ENCODE results near the gene GPR85. TPM values are rescaled to one million over a fixed set of nuclear protein-coding genes. Genes with fewer than 3 reads are reported as not detected.

The GPR85 gene
- total RNA-seq, 1 experiment from 2014 or later: not detected

GRCh38 chr7:113044394-113044793, 42.2 kb downstream of the GPR85 start:
- no peak for TF ChIP-seq CTCF (IDR thresholded peaks at IDR 0.05; ENCODE audit: unreplicated experiment)
- CTCF ChIA-PET: no interaction called here
- no peaks in the 10 kb centered on the region for H3K36me3 Mint-ChIP-seq (ENCODE audit: insufficient read depth, unreplicated experiment)
- H3K9me3 Mint-ChIP-seq (ENCODE audit: low read depth, unreplicated experiment): peaks cover 4% of the 10 kb centered on the region
- no peak overlapping the region for H3K4me3 Mint-ChIP-seq (ENCODE audit: low read depth, unreplicated experiment)
- DNase-seq: no peak
- intact Hi-C loops (cut with micrococcal nuclease; ENCODE audit: unreplicated experiment): no loop called here
- no peak overlapping the region for H3K27ac Mint-ChIP-seq (ENCODE audit: unreplicated experiment)
- H3K4me1 Mint-ChIP-seq (ENCODE audit: low read depth, unreplicated experiment): no peaks in the 10 kb centered on the region
- no peaks in the 10 kb centered on the region for H3K27me3 Mint-ChIP-seq (ENCODE audit: unreplicated experiment)
- no TSS peak for BruUV-seq (replicated peaks)

- no peak for TF ChIP-seq CTCF (IDR thresholded peaks at IDR 0.05; ENCODE audit: unreplicated experiment)
- H3K27me3 Mint-ChIP-seq (ENCODE audit: unreplicated experiment): no peaks in the 10 kb centered on the region
- DNase-seq: no peak
- H3K9me3 Mint-ChIP-seq (ENCODE audit: low read depth, unreplicated experiment): peaks cover 4% of the 10 kb centered on the region
- no peak overlapping the region for H3K27ac Mint-ChIP-seq (ENCODE audit: unreplicated experiment)
- CTCF ChIA-PET: no interaction called here
- no TSS peak for BruUV-seq (replicated peaks)
- intact Hi-C loops (cut with micrococcal nuclease; ENCODE audit: unreplicated experiment): no loop called here
- no peaks in the 10 kb centered on the region for H3K4me1 Mint-ChIP-seq (ENCODE audit: low read depth, unreplicated experiment)
- H3K4me3 Mint-ChIP-seq (ENCODE audit: low read depth, unreplicated experiment): no peak overlapping the region
- no peaks in the 10 kb centered on the region for H3K36me3 Mint-ChIP-seq (ENCODE audit: insufficient read depth, unreplicated experiment)
Measured at GRCh38 chr7:113040849-113041248, 45.8 kb downstream of the GPR85 start.

GRCh38 chr7:113033959-113034358, 52.7 kb downstream of the GPR85 start:
- no peak for DNase-seq
- H3K36me3 Mint-ChIP-seq (ENCODE audit: insufficient read depth, unreplicated experiment): no peaks in the 10 kb centered on the region
- no peak overlapping the region for H3K4me3 Mint-ChIP-seq (ENCODE audit: low read depth, unreplicated experiment)
- intact Hi-C loops (cut with micrococcal nuclease; ENCODE audit: unreplicated experiment): no loop called here
- no peaks in the 10 kb centered on the region for H3K27me3 Mint-ChIP-seq (ENCODE audit: unreplicated experiment)
- no peak overlapping the region for H3K27ac Mint-ChIP-seq (ENCODE audit: unreplicated experiment)
- TF ChIP-seq CTCF (IDR thresholded peaks at IDR 0.05; ENCODE audit: unreplicated experiment): no peak
- no peaks in the 10 kb centered on the region for H3K9me3 Mint-ChIP-seq (ENCODE audit: low read depth, unreplicated experiment)
- H3K4me1 Mint-ChIP-seq (ENCODE audit: low read depth, unreplicated experiment): no peaks in the 10 kb centered on the region
- CTCF ChIA-PET: no interaction called here
- no TSS peak for BruUV-seq (replicated peaks)

Other genes starting within 250 kb of the GPR85 start
- 35.9 and 42.2 TPM in 2 replicates for gene SMIM30, start 31.7 kb upstream of the GPR85 start, total RNA-seq (2022)

Data from Calu3 (cell line).